ENCODE measurements around the gene CSHL1.

DNA sequence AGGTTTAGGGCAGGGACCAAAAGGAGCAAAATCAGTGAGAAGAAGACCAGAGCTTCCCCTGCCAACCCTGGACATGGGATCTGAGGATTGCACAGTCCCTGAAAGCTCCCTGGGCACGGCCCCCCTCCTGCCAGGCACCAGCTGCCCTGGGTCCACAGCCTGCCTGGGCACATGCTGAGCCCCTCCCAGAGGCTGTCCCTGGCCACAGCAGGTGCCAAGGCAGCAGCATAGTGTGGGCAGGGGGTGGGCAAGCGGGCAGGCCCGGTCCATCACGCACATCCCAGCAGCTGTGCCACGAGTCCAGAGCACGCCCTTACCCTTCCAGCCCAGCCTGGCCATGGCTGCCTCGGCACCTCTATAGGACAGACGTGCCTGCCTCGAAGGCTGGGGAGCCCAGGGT lies 48.9 kb upstream of the CSHL1 start:
- TF ChIP-seq, protein P1, sequence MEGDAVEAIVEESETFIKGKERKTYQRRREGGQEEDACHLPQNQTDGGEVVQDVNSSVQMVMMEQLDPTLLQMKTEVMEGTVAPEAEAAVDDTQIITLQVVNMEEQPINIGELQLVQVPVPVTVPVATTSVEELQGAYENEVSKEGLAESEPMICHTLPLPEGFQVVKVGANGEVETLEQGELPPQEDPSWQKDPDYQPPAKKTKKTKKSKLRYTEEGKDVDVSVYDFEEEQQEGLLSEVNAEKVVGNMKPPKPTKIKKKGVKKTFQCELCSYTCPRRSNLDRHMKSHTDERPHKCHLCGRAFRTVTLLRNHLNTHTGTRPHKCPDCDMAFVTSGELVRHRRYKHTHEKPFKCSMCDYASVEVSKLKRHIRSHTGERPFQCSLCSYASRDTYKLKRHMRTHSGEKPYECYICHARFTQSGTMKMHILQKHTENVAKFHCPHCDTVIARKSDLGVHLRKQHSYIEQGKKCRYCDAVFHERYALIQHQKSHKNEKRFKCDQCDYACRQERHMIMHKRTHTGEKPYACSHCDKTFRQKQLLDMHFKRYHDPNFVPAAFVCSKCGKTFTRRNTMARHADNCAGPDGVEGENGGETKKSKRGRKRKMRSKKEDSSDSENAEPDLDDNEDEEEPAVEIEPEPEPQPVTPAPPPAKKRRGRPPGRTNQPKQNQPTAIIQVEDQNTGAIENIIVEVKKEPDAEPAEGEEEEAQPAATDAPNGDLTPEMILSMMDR (IDR thresholded peaks at IDR 0.05) = no peak
- TF ChIP-seq POLR2A (IDR thresholded peaks at IDR 0.05; ENCODE audit: low read depth) (no peak), POLR2AphosphoS5 (IDR thresholded peaks at IDR 0.05) (no peak)

Measured in esophagus muscularis mucosa (tissue), 3 donors.